Sigmoid colon (tissue), 7 donors: ENCODE measurements around the gene KIF4A. TPM values are rescaled to one million over a fixed set of nuclear protein-coding genes. Genes with fewer than 3 reads are reported as not detected.
"Not testable (repeated sequence)": the region's sequence is repeated elsewhere in the genome, so short reads cannot be mapped to it uniquely, and the experiment has no call there.

Source experiments
- DNase-seq: peaks from one replicate; pipeline ENCODE4 v3.0.0-alpha.2; 2019
- H3K27ac ChIP-seq, 4 donors: fragments of 200-600 bp; sonication (generic); one replicate each; pipeline ENCODE4 v1.5.1; 2016 to 2019; ENCODE audit warnings: mild to moderate bottlenecking in 1 of 4
- H3K27me3 ChIP-seq, 3 donors: fragments of 200-600 bp; sonication (generic); one replicate each; pipeline ENCODE4 v1.5.1; 2019; ENCODE audit warnings: mild to moderate bottlenecking in 1 of 3
- H3K36me3 ChIP-seq, 4 donors: fragments of 200-600 bp; sonication (generic); one replicate each; pipeline ENCODE4 v1.5.1; 2016 to 2019
- H3K4me1 ChIP-seq, 4 donors: fragments of 200-600 bp; sonication (generic); one replicate each; pipeline ENCODE4 v1.5.1; 2017 to 2019
- H3K4me3 ChIP-seq, 4 donors: fragments of 200-600 bp; sonication (generic); one replicate each; pipeline ENCODE4 v1.5.1; 2017 to 2019; ENCODE audit warnings: mild to moderate bottlenecking in 2 of 4, moderate library complexity in 1 of 4
- H3K9me3 ChIP-seq, 4 donors: fragments of 200-600 bp in 3 of 4; sonication (generic) in 3 of 4; one replicate each; pipeline versions ENCODE4 v1.5.1 to v1.6.1; 2013 to 2019
- CTCF ChIP-seq, 4 experiments: fragments of 450-650 bp in 3 of 4; fragments of 200-600 bp in 1 of 4; IDR thresholded peaks; one replicate each; pipeline ENCODE4 v1.5.1; 2016 to 2019; ENCODE audit warnings: antibody characterized with exemption in 4 of 4, mild to moderate bottlenecking in 3 of 4, moderate library complexity in 2 of 4
- EP300 ChIP-seq, 4 donors: sonication (generic); formaldehyde crosslinking; IDR thresholded peaks; one replicate each; pipeline ENCODE4 v1.6.1; 2017; ENCODE audit warnings: antibody characterized with exemption in 4 of 4
- POLR2A ChIP-seq, 2 donors: fragments of 450-650 bp; IDR thresholded peaks; one replicate each; pipeline ENCODE4 v1.6.1; 2016; ENCODE audit warnings: antibody characterized with exemption in 2 of 2, mild to moderate bottlenecking in 2 of 2, moderate library complexity in 2 of 2
- POLR2AphosphoS5 ChIP-seq, 4 donors: sonication (generic); formaldehyde crosslinking; IDR thresholded peaks; one replicate each; pipeline ENCODE4 v1.6.1; 2017; ENCODE audit warnings: antibody characterized with exemption in 4 of 4
- WGBS, 2 donors: extraction: QIAGEN DNeasy Blood & Tissue Kit; methylation state at CpG; one replicate each; pipeline ENCODE4 v1.1.7; 2013; 5-methylcytosine and 5-hydroxymethylcytosine counted together
- intact Hi-C: fragments of 100-400 bp; cut with DNase I; formaldehyde crosslinking; loops from one replicate; pipeline ENCODE4 v1.15.1; 2023
- polyA plus RNA-seq, 3 donors: library from polyadenylated mRNA; stranded (reverse); fragments of 200-250 nt; gene quantifications; one replicate each; pipeline ENCODE4 v1.2.3, GENCODE V29; 2013
- total RNA-seq, 4 donors: library from RNA; depleted of rRNA; stranded (reverse); fragments of >200 nt; gene quantifications; one replicate each; pipeline ENCODE4 v1.1.0, GENCODE V29; 2016
- donor health status: healthy with polysubstance abuse.
- donor health status: Bipolar disorder and iron deficiency.
- donor health status: healthy.

Gene KIF4A
- total and polyA plus RNA-seq, 7 donors = 0.16 to 5.5 (median 0.55) TPM

- H3K4me3 ChIP-seq = no peak overlapping the region
- no peaks in the 10 kb centered on the region for H3K4me1 ChIP-seq
- H3K27ac ChIP-seq = no peak overlapping the region
- no peaks in the 10 kb centered on the region for H3K36me3 ChIP-seq
- H3K9me3 ChIP-seq = no peaks in the 10 kb centered on the region
- WGBS, 2 donors = 62 to 82% methylated on average over 3 of the region's 3 CpGs
- intact Hi-C loops = no loop called here
- no peaks in the 10 kb centered on the region for H3K27me3 ChIP-seq
- no peak for DNase-seq
- TF ChIP-seq POLR2AphosphoS5 (IDR thresholded peaks at IDR 0.05) (no peak), CTCF (IDR thresholded peaks at IDR 0.05) (no peak), POLR2A (IDR thresholded peaks at IDR 0.05) (no peak), EP300 (IDR thresholded peaks at IDR 0.05) (no peak)
Observed at GRCh38 chrX:70264784-70265183, 25.1 kb upstream of the KIF4A start.

- Histone ChIP-seq H3K4me3 (no peak within 1 kb of the TSS), H3K9me3 (no peaks in the 10 kb centered on the region), H3K4me1 (no peaks in the 10 kb centered on the region), H3K27me3 (no peaks in the 10 kb centered on the region), H3K36me3 (no peaks in the 10 kb centered on the region), H3K27ac (no peak within 1 kb of the TSS)
- no peak for DNase-seq
- no peak for TF ChIP-seq POLR2A (IDR thresholded peaks at IDR 0.05)
- no peak for TF ChIP-seq CTCF (IDR thresholded peaks at IDR 0.05)
- no peak for TF ChIP-seq EP300 (IDR thresholded peaks at IDR 0.05)
- TF ChIP-seq POLR2AphosphoS5 (IDR thresholded peaks at IDR 0.05) = no peak
- intact Hi-C loops = no loop called here
Observed at GRCh38 chrX:70268034-70268433, 21.9 kb upstream of the KIF4A start, which contains the start of gene ARR3. TSS of gene ARR3 (plus strand) at chrX:70268334. CDS start at chrX:70269386, 1,052 bp downstream.

- 86 to 91% methylated on average over 7 of the region's 7 CpGs for WGBS, 2 donors
- DNase-seq, intact Hi-C loops, H3K4me1 ChIP-seq, H3K9me3 ChIP-seq, H3K4me3 ChIP-seq, H3K27me3 ChIP-seq, H3K36me3 ChIP-seq, H3K27ac ChIP-seq: not testable (repeated sequence)
Observed at GRCh38 chrX:70274029-70274428, 15.9 kb upstream of the KIF4A start.

GRCh38 chrX:70279081-70279480, 10.8 kb upstream of the KIF4A start:
- no peak for TF ChIP-seq CTCF (IDR thresholded peaks at IDR 0.05)
- TF ChIP-seq EP300 (IDR thresholded peaks at IDR 0.05) = no peak
- TF ChIP-seq POLR2A (IDR thresholded peaks at IDR 0.05) = no peak
- no peak for TF ChIP-seq POLR2AphosphoS5 (IDR thresholded peaks at IDR 0.05)
- H3K27me3 ChIP-seq = peaks cover 0 to 4% (median 0%) of the 10 kb centered on the region in 3 donors
- intact Hi-C loops = no loop called here
- 95 to 97% methylated on average over 3 of the region's 3 CpGs for WGBS, 2 donors
- H3K36me3 ChIP-seq = no peaks in the 10 kb centered on the region
- no peak overlapping the region for H3K27ac ChIP-seq
- DNase-seq = no peak
- H3K4me3 ChIP-seq = no peak overlapping the region
- no peaks in the 10 kb centered on the region for H3K9me3 ChIP-seq
- no peaks in the 10 kb centered on the region for H3K4me1 ChIP-seq

- H3K36me3 ChIP-seq = no peaks in the 10 kb centered on the region
- H3K4me1 ChIP-seq = no peaks in the 10 kb centered on the region
- H3K27ac ChIP-seq = no peak overlapping the region
- DNase-seq = no peak
- intact Hi-C loops = loop anchor here (10.0 kb wide), 1 partner anchor 146 kb away; the partner anchor contains the start of gene IGBP1
- H3K4me3 ChIP-seq = no peak overlapping the region
- no peak for TF ChIP-seq CTCF (IDR thresholded peaks at IDR 0.05)
- TF ChIP-seq POLR2A (IDR thresholded peaks at IDR 0.05) = no peak
- TF ChIP-seq EP300 (IDR thresholded peaks at IDR 0.05) = no peak
- TF ChIP-seq POLR2AphosphoS5 (IDR thresholded peaks at IDR 0.05) = no peak
- H3K27me3 ChIP-seq = peaks cover 0 to 4% (median 0%) of the 10 kb centered on the region in 3 donors
- 90 to 95% methylated on average over 3 of the region's 3 CpGs for WGBS, 2 donors
- no peaks in the 10 kb centered on the region for H3K9me3 ChIP-seq
Observed at GRCh38 chrX:70280573-70280972, 9.3 kb upstream of the KIF4A start.
